SK-N-SH (cell line): ENCODE measurements around the gene BTAF1. TPM values are rescaled to one million over a fixed set of nuclear protein-coding genes. Genes with fewer than 3 reads are reported as not detected.

Source experiments
- CTCF ChIA-PET: fragments of 300-600, 350-600 bp; formaldehyde crosslinking; extraction: SDS; loops from one replicate; lab custom pipeline; 2021; lab: Yijun Ruan, JAX
- POLR2A ChIA-PET: fragments of 350-600 bp; sonication (Branson Sonifier 250); formaldehyde crosslinking; extraction: SDS; loops from one replicate; lab custom pipeline; 2020; ENCODE audit warnings: antibody characterized with exemption, inconsistent platforms; lab: Yijun Ruan, JAX
- DNase-seq: peaks from one replicate; pipeline ENCODE4 v3.0.0; 2012
- H2AFZ ChIP-seq: fragments of 200-600 bp; sonication (generic); 2 replicates; pipeline ENCODE4 v1.8.1; 2016; ENCODE audit warnings: antibody characterized with exemption, mild to moderate bottlenecking, low read depth
- H3F3A ChIP-seq: fragments of 200-600 bp; sonication (generic); replicated peaks from 2 replicates; pipeline ENCODE3; 2016; ENCODE audit warnings: antibody characterized with exemption, mild to moderate bottlenecking; ENCODE audit not compliant: insufficient read depth
- H3K27ac ChIP-seq, 2 experiments: fragments of 200-500 bp in 1 of 2; fragments of 200-600 bp in 1 of 2; sonication (Bioruptor generic) in 1 of 2; sonication (generic), shearing (Covaris generic) in 1 of 2; 2 replicates each; pipeline versions ENCODE4 v1.5.1 to v1.6.1; 2014 to 2016; ENCODE audit warnings: low read depth in 2 of 2, inconsistent platforms in 1 of 2, low read length in 1 of 2, mild to moderate bottlenecking in 1 of 2, mixed read lengths in 1 of 2
- H3K27me3 ChIP-seq: fragments of 200-600 bp; sonication (generic), shearing (Covaris generic); 2 replicates; pipeline ENCODE4 v1.6.1; 2016; ENCODE audit warnings: mixed run types; ENCODE audit not compliant: insufficient read depth
- H3K36me3 ChIP-seq, 2 experiments: fragments of 200-500 bp in 1 of 2; fragments of 200-600 bp in 1 of 2; sonication (Bioruptor generic) in 1 of 2; sonication (generic) in 1 of 2; replicated peaks in 1 of 2; 2 replicates each; pipeline versions ENCODE3 to v1.5.1; 2014 to 2016; ENCODE audit warnings: low read length in 1 of 2, mild to moderate bottlenecking in 1 of 2; ENCODE audit not compliant: insufficient read depth in 2 of 2, control insufficient read depth in 1 of 2
- H3K4me1 ChIP-seq, 2 experiments: fragments of 200-500 bp in 1 of 2; fragments of 200-600 bp in 1 of 2; sonication (Bioruptor generic) in 1 of 2; sonication (generic), shearing (Covaris generic) in 1 of 2; 2 replicates each; pipeline versions ENCODE4 v1.5.1 to v1.6.1; 2014 to 2016; ENCODE audit warnings: low read depth in 1 of 2, low read length in 1 of 2, mixed run types in 1 of 2; ENCODE audit not compliant: insufficient read depth in 2 of 2, control insufficient read depth in 1 of 2
- H3K4me2 ChIP-seq: fragments of 200-600 bp; sonication (generic), shearing (Covaris generic); 2 replicates; pipeline ENCODE4 v1.6.1; 2017; ENCODE audit warnings: mixed run types
- H3K4me3 ChIP-seq, 2 experiments: fragments of 200-500 bp in 1 of 2; fragments of 200-600 bp in 1 of 2; sonication (Bioruptor generic) in 1 of 2; sonication (generic), shearing (Covaris generic) in 1 of 2; 2 replicates each; pipeline versions ENCODE4 v1.5.1 to v1.8.1; 2014 to 2016; ENCODE audit warnings: low read depth in 2 of 2, inconsistent platforms in 1 of 2, low read length in 1 of 2, mild to moderate bottlenecking in 1 of 2, mixed read lengths in 1 of 2, moderate library complexity in 1 of 2
- H3K79me2 ChIP-seq: fragments of 200-600 bp; sonication (generic); 2 replicates; pipeline ENCODE4 v1.8.1; 2017; ENCODE audit warnings: mild to moderate bottlenecking; ENCODE audit not compliant: insufficient read depth
- H3K9ac ChIP-seq: fragments of 200-600 bp; sonication (generic); 2 replicates; pipeline ENCODE4 v1.6.1; 2017; ENCODE audit warnings: mixed run types
- H3K9me2 ChIP-seq: fragments of 200-600 bp; sonication (generic); 2 replicates; pipeline ENCODE4 v1.6.1; 2017; ENCODE audit warnings: mixed run types
- H3K9me3 ChIP-seq: fragments of 200-600 bp; sonication (generic); 2 replicates; pipeline ENCODE4 v1.6.1; 2017; ENCODE audit warnings: mixed run types, mild to moderate bottlenecking, moderate library complexity
- H4K20me1 ChIP-seq: fragments of 200-600 bp; sonication (generic); 2 replicates; pipeline ENCODE4 v1.6.1; 2017; ENCODE audit warnings: mild to moderate bottlenecking, mixed run types; ENCODE audit not compliant: insufficient read depth
- EP300 ChIP-seq, 2 experiments: IDR thresholded peaks; 2 replicates each; pipeline versions ENCODE4 v1.4.0 to v1.6.1; 2012; ENCODE audit warnings: borderline replicate concordance in 1 of 2, low read depth in 1 of 2, low read length in 1 of 2
- NFIC ChIP-seq: IDR thresholded peaks from 2 replicates; pipeline ENCODE4 v1.4.0; 2012; ENCODE audit warnings: borderline replicate concordance
- NRF1 ChIP-seq: IDR thresholded peaks from 2 replicates; pipeline ENCODE4 v1.6.1; 2012; ENCODE audit warnings: low read depth, mild to moderate bottlenecking, low read length
- RCOR1 ChIP-seq: fragments of 150-350 bp; IDR thresholded peaks from 2 replicates; pipeline ENCODE4 v1.6.1; 2017; ENCODE audit warnings: antibody characterized with exemption, low read length
- RXRA ChIP-seq: IDR thresholded peaks from 2 replicates; pipeline ENCODE4 v1.4.0; 2012; ENCODE audit warnings: low read depth, mild to moderate bottlenecking, borderline replicate concordance
- TEAD4 ChIP-seq: IDR thresholded peaks from 2 replicates; pipeline ENCODE4 v1.4.0; 2012; ENCODE audit warnings: mild to moderate bottlenecking, borderline replicate concordance; ENCODE audit not compliant: insufficient read depth
- YY1 ChIP-seq: IDR thresholded peaks from 2 replicates; pipeline ENCODE4 v1.4.0; 2012; ENCODE audit warnings: low read depth, mild to moderate bottlenecking
- ZBTB33 ChIP-seq: IDR thresholded peaks from 2 replicates; pipeline ENCODE4 v1.4.0; 2012; ENCODE audit warnings: low read depth, borderline replicate concordance
- WGBS: methylation state at CpG from one replicate; pipeline ENCODE4 v1.1.6; 2017; ENCODE audit warnings: low lambda C conversion rate; 5-methylcytosine and 5-hydroxymethylcytosine counted together
- polyA plus RNA-seq, 3 experiments: library from polyadenylated mRNA; depleted of rRNA; stranded (reverse); fragments of >200 nt; gene quantifications; 2 replicates each; pipeline ENCODE4 v1.2.3, GENCODE V29; 2012

Gene BTAF1
- polyA plus RNA-seq, 1 of the 3 experiments (the other 2 are of a cell fraction), result 9.8 TPM

- no peaks in the 10 kb centered on the region for H3K9me3 ChIP-seq
- no peak overlapping the region for H3K4me3 ChIP-seq
- H3K36me3 ChIP-seq, result no peaks in the 10 kb centered on the region
- H3K27ac ChIP-seq, result no peak overlapping the region
- ChIA-PET CTCF (no interaction called here), POLR2A (no interaction called here)
- no peaks in the 10 kb centered on the region for H3F3A ChIP-seq
- no peaks in the 10 kb centered on the region for H3K27me3 ChIP-seq
- DNase-seq, result no peak
- no peaks in the 10 kb centered on the region for H3K9me2 ChIP-seq
- H2AFZ ChIP-seq, result no peak overlapping the region
- peaks cover 0 to 9% of the 10 kb centered on the region in 2 experiments; a peak in 2 of 4 replicates for H3K4me1 ChIP-seq
- WGBS, result 84% methylated on average over 20 of the region's 20 CpGs
- TF ChIP-seq RCOR1 (no peak), RXRA (no peak), NFIC (no peak), EP300 (IDR thresholded peaks at IDR 0.05; ENCODE audit: borderline replicate concordance in 1 of 2, low read depth in 1 of 2, low read length in 1 of 2) (no peak)
- H3K9ac ChIP-seq, result no peak overlapping the region
- H3K79me2 ChIP-seq, result no peaks in the 10 kb centered on the region
- no peak overlapping the region for H3K4me2 ChIP-seq
- H4K20me1 ChIP-seq, result no peaks in the 10 kb centered on the region
Measured at GRCh38 chr10:91883549-91884444, 39.8 kb upstream of the BTAF1 start.

GRCh38 chr10:91884536-91884935, 39.0 kb upstream of the BTAF1 start:
- TF ChIP-seq ZBTB33 (no peak), NRF1 (no peak), TEAD4 (no peak), YY1 (no peak)
- Histone ChIP-seq H3K36me3 (no peaks in the 10 kb centered on the region), H3F3A (no peaks in the 10 kb centered on the region), H4K20me1 (no peaks in the 10 kb centered on the region), H3K9me2 (no peaks in the 10 kb centered on the region), H3K9me3 (no peaks in the 10 kb centered on the region), H3K4me2 (no peak overlapping the region), H3K27ac (no peak overlapping the region), H3K79me2 (no peaks in the 10 kb centered on the region), H2AFZ (no peak overlapping the region), H3K4me1 (peaks cover 0 to 9% of the 10 kb centered on the region in 2 experiments; a peak in 2 of 4 replicates), H3K27me3 (no peaks in the 10 kb centered on the region), H3K9ac (no peak overlapping the region), H3K4me3 (no peak overlapping the region)
- no peak for DNase-seq
- WGBS, result 93% methylated on average over 1 of the region's 1 CpG
- CTCF ChIA-PET, result interaction anchor here (0.7 to 0.9 kb wide), 2 partner anchors 14 to 63 kb away, joined by 3 to 4 read pairs; no protein-coding TSS in a partner anchor
- POLR2A ChIA-PET, result no interaction called here
